GM21528 (cell line): Measurements from ENCODE around the gene GALR2.
"Not testable (repeated sequence)": the region's sequence is repeated elsewhere in the genome, so short reads cannot be mapped to it uniquely, and the experiment has no call there.

Experiments used
- ATAC-seq: cut with Tn5 transposase; IDR thresholded peaks from one replicate; pipeline ENCODE4 v1.9.1; 2021; ENCODE audit warnings: mild to moderate bottlenecking, moderate library complexity; ENCODE audit not compliant: unreplicated experiment, low FRiP score

GALR2 gene

DNA sequence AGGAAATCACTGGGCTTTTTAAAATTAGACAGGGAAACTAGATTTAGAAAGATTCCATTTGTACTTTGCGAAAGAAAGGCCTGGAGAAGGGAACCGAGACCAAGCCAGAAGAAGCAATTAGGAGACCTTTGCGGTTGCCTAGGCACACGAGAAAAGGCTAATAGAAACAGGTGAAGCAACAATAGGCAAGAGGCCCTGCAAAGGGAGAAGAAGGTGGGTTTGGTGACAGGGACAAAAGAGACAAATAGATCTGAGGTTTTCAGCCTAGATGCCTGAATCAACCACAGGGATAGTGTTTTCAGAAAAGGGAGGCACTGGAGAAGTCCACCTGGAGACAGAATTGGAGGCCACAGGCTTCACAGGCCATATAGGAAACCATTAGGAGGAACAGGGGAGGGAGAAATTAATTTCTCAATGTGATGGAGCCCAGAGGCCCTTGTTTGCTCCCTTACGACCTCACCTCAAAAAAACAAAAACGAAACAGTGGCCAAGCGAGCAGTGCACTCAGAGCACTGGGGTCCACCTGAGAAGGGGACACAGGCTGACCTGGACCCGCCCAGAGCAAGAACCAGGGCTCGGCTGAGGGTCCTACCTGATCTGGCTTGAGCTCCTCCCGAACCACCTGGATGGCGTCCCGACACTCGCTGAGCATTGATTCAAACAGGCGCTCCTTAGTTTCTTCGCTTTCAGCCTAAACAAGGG, 24.6 kb upstream of the GALR2 start:
- ATAC-seq: no peak

DNA sequence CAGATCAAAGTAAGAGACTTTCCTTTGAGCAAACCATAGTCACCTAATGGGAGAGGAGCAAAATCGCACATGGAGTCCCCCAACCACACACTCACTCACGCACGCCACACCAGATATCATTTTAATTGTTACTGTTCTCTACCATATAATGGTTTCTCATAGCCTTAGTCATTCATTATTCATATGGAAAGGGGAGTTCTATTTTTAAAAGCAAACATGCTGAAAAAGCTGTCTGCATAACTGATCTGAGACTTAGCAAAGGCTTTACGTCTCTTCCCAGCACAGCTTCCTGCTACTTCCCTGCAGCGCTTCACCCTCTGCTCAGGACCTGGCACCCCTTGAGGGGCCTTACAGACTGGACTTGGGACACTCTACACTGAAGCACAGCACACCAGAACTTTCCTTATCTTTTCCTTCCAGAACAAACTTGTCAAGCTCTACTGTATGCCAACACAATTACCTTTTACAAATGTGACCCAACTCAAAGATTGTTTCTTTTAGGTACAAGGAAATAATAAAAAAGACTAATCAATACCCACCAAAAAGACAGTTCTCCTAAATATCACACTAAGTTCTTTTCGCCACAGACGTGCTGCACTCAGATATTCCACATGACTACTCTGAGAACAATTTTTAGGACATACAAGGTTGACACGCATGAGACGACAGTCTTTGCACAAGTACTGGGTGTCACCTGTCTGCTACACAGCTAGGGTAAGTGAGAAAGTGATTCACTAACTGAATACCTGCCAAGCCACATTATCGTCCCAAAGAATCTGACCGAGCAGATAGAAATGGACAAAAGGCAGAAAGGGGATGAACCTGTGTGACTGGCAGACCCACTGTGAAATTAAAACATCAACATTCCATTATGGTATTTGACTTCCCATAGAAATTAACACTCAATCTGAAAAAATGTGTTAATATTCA, 23.8 kb upstream of the GALR2 start:
- no peak for ATAC-seq

DNA sequence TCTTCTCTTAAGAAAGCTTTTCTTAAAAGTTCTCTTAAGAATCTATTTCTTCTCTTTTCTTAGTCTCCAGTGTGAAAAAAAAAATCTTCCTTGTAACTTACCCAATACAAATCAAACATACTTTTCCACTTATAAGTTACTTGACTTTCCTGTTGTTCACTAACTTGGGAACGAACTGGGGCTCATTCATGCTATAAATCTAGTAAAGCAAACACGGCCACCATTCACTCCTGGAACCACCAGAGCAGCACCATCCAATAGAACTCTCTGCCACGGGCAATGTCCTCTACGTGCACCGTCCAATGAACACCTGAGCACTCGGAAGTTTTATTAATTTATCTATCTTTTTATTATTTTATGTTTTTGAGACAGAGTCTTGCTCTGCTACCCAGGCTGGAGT, 23.0 kb upstream of the GALR2 start:
- no peak for ATAC-seq

DNA sequence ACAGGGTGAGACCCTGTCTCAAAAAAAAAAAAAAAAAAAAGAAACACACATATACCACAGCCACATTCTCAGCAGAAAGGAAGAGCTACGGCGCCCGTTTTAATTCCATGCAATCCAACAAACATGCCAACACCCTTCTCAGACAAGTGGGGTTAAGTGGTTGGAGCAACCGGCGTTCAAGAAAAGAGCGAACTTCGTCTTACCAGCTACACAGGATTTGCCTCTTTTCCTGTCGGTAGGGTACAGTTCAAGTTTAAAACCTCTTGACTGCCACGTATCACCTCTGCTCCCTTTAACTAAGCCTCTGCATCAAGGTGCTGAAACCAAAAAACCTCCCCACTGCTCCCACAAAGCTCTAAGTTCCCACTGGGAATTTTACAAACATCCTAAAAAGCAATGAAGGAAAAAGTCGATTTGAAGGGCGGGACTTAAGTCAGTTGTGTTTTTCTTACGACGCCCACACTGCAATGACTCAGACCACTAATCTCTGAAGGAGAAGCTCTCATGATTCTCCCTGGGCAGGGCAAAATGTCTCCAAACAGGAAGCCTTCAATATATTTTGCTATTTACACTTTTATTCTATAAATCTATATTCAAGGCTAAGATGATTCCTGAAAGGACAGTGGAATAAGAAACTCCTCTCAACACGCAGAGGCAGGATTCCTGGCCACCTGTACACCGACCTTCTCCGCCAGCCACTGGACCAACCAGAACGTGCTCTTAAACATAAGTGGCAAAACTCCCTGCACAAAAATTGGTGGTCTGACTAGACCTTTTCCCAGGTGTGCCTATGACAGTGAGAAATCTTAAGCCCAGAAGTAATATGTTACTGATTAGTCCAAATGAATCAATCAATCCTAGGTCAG, 21.1 kb upstream of the GALR2 start:
- no peak for ATAC-seq

DNA sequence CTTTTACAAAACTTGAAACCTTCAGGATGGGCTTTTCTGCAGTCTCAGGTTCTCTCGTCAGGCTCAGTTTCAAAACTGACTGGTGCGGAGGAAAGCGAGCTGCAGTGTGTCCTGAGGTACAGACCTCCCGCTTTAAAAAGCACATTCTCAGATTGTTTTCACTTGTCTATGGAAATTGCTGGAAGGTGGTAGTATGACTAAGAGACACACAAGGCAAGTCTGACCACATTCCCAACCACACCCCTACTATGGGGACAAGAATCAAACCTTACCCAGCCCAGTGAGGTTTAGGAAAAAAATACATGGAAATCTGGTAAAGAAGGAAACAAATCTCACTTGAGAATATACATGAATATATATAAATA, 20.5 kb upstream of the GALR2 start:
- no peak for ATAC-seq

DNA sequence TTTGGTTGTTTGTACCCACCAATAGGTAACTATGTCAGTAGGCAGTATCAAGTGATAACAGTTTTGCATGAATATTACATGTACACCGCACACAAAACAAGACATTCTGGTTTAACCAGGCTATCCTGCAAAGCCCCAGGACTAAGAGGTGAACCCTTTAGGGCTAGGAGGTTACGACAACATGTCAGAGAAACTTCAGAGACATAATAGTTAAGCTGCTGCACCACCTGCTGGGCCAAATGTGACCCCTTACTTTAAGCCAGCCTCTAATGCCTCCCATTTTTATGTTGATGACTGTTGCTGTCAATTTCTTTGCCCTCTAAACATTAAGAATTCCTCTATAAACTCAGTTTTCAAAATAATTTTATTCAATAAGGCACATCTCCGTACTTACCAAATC, 17.7 kb upstream of the GALR2 start:
- ATAC-seq: no peak

DNA sequence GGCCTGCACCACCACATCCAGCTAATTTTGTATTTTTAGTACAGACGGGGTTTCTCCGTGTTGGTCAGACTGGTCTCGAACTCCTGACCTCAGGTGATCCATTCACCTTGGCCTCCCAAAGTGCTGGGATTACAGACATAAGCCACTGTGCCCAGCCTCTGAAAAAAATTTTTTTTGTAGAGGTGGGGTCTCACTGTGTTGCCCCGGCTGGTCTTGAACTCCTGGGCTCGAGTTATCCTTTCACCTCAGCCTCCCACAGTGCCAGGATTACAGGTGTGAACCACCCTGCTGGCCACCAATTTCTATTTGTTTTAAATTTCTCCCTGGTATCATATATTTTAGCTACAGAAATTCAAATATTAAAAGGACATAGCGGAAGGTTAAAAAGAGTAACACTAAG, 16.3 kb upstream of the GALR2 start:
- not testable (repeated sequence) for ATAC-seq

DNA sequence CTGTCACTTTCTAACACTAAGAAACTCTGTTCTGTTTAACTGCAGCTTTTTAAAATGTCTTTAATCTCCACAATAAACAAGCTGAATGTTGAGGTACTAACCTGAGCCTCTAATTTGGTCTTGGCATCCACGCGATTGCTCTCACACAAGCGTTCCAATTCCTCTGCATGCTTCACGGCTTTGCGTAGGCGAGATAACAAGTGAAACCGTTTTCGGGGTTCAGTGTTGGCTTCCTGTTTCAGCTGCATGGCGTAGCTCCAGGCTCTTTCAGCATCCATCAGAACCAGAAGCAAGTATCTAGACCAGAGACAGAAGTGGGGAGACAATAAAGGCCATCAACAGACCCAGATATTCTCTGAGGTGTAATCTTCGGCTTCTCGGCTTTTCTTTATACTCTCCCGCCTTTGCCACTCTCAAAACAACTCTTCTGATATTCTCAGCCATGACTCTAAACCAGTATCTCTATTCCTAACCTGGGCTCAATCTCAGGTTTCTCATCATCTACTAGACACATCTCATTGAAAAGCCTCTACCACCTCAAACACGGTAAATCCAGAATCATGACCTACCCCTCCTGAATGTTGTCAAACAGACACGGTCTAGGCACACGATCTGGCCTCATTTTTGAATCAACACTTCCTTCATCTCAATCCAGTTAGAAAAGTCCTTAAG, 10.6 kb upstream of the GALR2 start:
- ATAC-seq: no peak

DNA sequence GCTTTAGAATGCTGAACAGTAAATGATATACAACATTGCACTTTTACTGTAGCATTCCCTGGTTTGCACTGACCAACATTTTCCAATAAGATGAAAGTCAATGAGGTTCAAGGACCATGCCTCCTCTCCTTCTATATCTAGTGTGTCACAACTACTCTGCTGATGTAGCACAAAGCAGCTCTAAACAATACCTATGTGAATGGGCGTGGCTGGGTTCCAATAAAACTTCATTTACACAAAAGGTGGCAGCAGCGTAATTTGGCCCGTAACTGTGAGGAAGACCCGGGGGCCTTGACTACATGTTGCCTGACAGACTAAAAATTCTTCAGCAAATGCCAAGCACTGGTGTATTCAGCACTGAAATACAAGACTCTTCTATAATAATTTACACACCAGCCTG, 8.8 kb upstream of the GALR2 start:
- no peak for ATAC-seq

DNA sequence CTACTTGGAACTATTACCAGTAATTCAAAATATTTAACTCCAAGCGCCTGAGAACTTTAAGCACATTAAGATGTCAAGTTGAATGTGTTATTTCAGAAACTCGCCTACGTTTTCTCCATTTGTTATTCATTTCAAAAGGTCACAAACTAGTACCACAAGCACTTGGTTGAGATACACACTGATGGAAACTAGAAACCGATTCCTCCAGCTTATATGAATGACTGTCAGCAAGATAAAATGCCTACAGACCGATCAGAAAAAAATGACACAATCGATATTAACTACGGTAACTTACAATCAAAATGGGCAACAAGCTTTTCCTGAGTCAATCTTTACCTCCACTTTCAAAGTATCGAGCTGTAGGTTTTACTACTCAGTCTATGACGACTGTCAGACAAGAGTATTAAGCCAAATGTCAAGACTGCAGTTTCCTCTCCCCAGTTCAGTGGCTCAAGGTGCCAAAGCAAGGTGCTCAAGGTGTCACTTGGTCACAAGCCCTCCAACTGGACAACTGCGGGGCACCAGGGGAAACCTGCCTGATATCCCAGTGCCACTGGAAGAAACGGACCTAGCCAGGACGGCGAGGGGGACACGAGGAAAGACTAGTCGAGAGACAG, 2.9 kb upstream of the GALR2 start:
- no peak for ATAC-seq

DNA sequence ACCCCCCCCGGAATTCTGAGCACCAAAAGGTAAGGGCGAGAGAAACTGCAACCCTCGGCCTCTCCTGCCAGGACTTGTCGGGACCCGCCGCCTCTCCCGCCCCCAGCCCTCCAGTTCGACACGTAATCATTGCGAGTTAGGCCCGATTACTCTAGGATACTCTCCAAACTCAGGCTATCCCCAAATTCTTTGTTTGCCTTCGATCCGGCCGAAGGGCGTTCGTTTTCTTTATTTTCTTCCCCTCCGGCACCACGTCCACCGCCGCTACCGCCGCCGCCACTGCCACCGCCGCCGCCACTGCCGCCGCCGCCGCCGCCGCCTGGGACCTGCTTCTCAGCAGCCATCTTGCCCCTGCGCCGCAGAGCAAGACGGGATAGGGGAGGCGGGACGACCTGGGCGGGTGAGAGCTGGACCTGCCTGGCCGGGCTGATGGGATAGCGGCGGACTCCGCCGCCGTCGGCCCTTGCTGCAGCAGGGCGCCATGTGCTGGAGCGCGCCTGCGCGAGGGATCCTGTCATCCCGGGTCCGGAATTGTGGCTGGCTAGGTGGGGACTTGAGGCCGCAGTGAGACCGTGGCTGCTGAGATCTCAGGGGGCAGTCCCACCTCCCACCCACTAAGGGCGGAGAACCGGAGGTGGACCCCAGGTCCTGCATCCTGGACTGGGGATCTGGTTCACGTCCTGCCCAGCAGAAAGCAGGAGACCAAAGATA, 2.3 kb upstream of the GALR2 start, which contains the start of gene SRP68:
TSS of gene SRP68 (minus strand) at position 370 of the 711 bp plus-strand sequence. CDS start at position 344, 26 bp downstream.
- peak; percentile 84 for ATAC-seq

DNA sequence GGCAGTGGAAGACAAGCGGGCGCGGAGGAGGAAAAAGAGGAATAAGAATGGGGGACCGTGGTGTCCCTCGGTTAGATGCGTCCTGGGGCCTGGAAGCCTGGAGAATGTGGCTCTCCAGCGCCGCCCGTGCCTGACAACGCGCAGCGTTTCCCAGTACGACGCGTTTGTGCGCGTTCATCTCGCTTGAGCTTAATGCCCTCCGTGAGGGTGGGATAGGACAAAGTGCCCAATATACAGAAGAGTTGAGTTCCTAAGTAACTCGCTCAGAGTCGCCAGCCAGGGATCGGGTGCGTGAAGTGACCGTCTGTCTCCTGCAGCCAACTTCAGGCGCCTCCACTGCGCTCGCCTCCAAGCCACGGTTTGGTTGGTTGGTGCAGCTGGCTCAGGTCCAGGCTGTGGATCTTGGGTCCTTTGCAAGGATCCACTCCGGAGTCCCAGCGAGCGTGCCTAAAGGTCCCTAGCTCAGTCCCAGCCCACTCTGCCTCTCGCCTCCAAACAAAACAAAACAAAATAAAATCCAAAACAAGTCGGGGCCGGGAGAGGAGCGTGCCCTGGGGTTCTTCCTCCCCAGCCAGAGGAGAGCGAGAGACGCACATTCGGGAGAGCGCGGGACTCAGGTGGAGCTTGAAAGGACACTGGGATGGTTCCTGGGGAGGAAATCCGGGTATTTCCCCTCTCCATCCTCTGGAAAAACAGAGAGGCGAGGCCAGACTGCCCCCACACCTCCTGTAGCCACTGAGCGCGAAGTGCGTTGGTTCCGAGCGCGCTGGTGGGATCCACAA, 974 bp downstream of the GALR2 start:
- ATAC-seq: no peak

DNA sequence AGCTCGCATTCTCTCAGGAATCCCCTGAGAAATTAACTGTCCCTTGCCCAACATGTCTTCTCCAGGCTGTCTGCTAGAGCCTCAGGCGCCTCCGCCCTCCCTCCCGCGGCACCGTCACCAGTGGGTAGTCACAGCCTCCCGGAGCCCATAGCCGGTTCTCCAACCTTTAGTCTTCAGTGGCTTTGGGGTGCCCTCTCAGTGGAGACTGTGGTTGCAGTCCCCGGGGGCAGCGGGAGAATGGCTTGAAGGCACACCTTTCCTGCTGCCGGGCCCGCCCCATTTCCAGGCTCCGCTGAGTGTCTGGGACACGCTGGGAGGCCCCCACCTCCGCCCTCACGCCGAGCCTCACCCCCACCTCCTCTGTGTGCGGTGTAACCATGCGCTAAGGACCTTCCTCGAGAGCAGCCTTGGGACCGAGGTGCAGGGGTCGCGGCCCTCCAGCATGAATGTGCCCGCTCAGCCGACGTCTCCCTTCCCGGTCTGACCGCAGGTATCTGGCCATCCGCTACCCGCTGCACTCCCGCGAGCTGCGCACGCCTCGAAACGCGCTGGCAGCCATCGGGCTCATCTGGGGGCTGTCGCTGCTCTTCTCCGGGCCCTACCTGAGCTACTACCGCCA, 1.7 kb downstream of the GALR2 start:
- ATAC-seq: no peak

DNA sequence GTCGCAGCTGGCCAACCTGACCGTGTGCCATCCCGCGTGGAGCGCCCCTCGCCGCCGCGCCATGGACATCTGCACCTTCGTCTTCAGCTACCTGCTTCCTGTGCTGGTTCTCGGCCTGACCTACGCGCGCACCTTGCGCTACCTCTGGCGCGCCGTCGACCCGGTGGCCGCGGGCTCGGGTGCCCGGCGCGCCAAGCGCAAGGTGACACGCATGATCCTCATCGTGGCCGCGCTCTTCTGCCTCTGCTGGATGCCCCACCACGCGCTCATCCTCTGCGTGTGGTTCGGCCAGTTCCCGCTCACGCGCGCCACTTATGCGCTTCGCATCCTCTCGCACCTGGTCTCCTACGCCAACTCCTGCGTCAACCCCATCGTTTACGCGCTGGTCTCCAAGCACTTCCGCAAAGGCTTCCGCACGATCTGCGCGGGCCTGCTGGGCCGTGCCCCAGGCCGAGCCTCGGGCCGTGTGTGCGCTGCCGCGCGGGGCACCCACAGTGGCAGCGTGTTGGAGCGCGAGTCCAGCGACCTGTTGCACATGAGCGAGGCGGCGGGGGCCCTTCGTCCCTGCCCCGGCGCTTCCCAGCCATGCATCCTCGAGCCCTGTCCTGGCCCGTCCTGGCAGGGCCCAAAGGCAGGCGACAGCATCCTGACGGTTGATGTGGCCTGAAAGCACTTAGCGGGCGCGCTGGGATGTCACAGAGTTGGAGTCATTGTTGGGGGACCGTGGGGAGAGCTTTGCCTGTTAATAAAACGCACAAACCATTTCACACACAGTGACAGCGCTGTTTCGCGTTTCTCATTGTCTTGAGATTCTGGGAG, 2.4 kb downstream of the GALR2 start:
- ATAC-seq: no peak

DNA sequence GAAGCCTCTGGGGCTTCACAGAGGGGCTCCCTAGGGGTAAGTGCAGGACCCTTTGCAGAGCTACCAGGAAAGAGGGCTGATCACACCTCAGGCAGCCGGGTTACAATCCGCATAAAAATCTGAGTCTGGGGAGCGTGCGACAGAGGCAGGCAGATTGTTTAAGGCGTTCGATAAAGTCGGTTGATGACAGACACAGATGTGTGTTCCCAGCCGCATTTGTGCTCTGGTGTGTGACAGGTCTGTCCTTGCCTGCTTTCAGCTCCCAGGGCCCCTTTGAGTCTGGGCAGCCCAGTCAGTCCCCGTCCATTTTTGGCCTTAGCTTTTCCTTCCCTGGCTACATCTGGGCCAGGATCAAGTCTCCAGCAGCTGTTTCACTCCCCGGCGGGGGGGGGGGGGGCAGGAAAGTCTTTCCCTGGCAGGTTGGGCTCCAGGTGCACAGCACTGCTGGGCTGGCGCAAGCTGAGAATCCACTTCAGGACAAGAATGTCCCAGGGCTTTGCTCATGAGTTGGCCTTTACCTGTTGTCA, 3.1 kb downstream of the GALR2 start:
- no peak for ATAC-seq

DNA sequence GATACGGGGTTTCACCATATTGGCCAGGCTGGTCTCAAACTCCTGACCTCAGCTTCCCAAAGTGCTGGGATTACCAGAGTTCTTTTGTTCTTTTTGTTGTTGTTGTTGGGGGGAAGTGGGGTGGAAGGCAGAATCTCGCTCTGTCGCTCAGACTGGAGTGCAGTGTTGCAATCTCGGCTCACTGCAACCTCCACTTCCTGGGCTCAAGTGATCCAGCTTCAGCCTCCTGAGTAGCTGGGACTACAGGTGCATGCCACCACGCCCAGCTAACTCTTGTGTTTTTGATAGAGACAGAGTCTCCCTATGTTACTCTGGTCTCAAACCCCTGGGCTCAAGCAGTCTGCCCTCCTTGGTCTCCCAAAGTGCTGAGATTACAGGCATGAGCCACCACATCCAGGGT, 3.8 kb downstream of the GALR2 start:
- ATAC-seq: not testable (repeated sequence)
